OCI-LY3 (cell line): ENCODE measurements around the gene RNU1-2.
"Not testable (repeated sequence)": the region's sequence is repeated elsewhere in the genome, so short reads cannot be mapped to it uniquely, and the experiment has no call there.

ENCODE experiments used
- EZH2phosphoT487 ChIP-seq: fragments of 200-600 bp; shearing (Covaris generic); IDR thresholded peaks from 2 replicates; pipeline ENCODE4 v1.6.1; 2018; ENCODE audit warnings: antibody characterized with exemption, mixed run types, low read depth
- TF ChIP-seq, protein P1 (sequence below): fragments of 200-600, 300-600 bp; sonication (generic); IDR thresholded peaks from 2 replicates; pipeline ENCODE4 v1.5.1; 2014; ENCODE audit warnings: antibody characterized with exemption, low read length, low read depth

DNA sequence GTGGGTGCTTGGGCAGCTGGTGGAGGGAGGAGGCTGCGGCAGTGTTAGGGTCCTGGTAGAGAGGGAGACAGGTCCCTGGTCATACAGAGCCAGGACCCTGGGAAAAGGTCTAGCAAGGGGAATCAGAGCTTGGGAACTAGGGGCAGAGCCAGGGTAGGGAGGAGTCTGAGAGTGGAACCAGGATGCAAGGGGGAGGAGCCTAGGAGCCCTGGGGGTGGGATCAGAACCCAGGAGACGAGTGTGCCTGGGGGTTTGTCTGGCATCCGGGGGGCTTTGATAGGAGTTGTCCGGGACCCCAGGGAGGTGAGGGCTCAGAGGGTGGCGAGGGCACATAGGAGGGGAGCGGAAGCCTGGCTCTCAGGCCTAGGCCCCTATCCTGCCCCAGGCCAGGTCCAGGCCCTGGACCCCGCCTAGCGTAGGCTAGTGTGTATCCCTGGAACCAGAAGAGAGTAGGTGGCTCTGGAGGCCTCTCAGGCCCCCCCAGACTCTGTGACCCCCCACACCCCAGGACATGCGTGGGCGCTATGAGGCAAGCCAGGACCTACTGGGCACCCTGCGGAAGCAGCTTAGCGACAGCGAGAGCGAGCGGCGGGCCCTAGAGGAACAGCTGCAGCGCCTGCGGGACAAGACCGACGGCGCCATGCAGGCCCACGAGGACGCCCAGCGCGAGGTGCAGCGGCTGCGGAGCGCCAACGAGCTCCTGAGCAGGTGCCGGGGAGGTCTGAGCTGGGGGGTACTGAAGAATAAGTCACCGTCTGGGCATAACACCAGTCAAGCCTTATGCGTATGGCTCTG lies 43.8 kb downstream of the RNU1-2 start:
- TF ChIP-seq, protein P1, sequence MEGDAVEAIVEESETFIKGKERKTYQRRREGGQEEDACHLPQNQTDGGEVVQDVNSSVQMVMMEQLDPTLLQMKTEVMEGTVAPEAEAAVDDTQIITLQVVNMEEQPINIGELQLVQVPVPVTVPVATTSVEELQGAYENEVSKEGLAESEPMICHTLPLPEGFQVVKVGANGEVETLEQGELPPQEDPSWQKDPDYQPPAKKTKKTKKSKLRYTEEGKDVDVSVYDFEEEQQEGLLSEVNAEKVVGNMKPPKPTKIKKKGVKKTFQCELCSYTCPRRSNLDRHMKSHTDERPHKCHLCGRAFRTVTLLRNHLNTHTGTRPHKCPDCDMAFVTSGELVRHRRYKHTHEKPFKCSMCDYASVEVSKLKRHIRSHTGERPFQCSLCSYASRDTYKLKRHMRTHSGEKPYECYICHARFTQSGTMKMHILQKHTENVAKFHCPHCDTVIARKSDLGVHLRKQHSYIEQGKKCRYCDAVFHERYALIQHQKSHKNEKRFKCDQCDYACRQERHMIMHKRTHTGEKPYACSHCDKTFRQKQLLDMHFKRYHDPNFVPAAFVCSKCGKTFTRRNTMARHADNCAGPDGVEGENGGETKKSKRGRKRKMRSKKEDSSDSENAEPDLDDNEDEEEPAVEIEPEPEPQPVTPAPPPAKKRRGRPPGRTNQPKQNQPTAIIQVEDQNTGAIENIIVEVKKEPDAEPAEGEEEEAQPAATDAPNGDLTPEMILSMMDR = not testable (repeated sequence)
- not testable (repeated sequence) for TF ChIP-seq EZH2phosphoT487
